Measurements from ENCODE around the gene SOCS6.

DNA sequence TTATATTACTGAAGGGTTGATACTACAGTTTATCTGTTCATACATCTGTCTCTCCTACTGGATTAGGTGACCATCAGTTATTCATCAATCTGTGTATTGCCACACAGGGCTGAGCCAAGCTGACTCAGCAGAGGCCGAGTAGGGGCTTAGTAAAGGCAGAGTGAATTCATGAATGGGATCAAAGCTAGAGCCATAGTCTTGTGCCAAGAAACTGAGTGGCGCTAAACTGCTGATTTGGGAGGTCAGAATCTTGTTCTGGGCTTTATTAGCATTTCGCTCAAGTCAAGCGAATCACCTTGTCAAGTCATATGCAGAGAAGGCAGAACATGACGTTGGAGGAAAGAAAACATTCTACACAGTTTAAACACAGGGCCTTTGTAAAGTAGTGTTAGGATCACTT lies 34.1 kb downstream of the SOCS6 start:
- no peak for TF ChIP-seq EP300 (IDR thresholded peaks at IDR 0.05)
- TF ChIP-seq POLR2A (IDR thresholded peaks at IDR 0.05), result no peak
- TF ChIP-seq, protein P1, sequence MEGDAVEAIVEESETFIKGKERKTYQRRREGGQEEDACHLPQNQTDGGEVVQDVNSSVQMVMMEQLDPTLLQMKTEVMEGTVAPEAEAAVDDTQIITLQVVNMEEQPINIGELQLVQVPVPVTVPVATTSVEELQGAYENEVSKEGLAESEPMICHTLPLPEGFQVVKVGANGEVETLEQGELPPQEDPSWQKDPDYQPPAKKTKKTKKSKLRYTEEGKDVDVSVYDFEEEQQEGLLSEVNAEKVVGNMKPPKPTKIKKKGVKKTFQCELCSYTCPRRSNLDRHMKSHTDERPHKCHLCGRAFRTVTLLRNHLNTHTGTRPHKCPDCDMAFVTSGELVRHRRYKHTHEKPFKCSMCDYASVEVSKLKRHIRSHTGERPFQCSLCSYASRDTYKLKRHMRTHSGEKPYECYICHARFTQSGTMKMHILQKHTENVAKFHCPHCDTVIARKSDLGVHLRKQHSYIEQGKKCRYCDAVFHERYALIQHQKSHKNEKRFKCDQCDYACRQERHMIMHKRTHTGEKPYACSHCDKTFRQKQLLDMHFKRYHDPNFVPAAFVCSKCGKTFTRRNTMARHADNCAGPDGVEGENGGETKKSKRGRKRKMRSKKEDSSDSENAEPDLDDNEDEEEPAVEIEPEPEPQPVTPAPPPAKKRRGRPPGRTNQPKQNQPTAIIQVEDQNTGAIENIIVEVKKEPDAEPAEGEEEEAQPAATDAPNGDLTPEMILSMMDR (IDR thresholded peaks at IDR 0.05), result no peak
- no peak for TF ChIP-seq POLR2AphosphoS5 (IDR thresholded peaks at IDR 0.05)
